Measurements from ENCODE around the gene NGF.
"Not testable (repeated sequence)": the region's sequence is repeated elsewhere in the genome, so short reads cannot be mapped to it uniquely, and the experiment has no call there.

NGF gene

GRCh38 chr1:115337633-115338456, at the start of gene NGF:
NGF (minus strand) TSS chr1:115338249; CDS start chr1:115286795, 51,454 bp downstream.
- DNase-seq: no peak

- not testable (repeated sequence) for DNase-seq
Observed at GRCh38 chr1:115383455-115383854, 45.4 kb upstream of the NGF start.

- no peak for DNase-seq
Observed at GRCh38 chr1:115379943-115380342, 41.9 kb upstream of the NGF start.

- no peak for DNase-seq
Observed at GRCh38 chr1:115377411-115377810, 39.4 kb upstream of the NGF start.

GRCh38 chr1:115374598-115374997, 36.5 kb upstream of the NGF start:
- no peak for DNase-seq

- DNase-seq: no peak
Observed at GRCh38 chr1:115373305-115373704, 35.3 kb upstream of the NGF start.

- DNase-seq: no peak
Observed at GRCh38 chr1:115365738-115366137, 27.7 kb upstream of the NGF start.

- no peak for DNase-seq
Observed at GRCh38 chr1:115364780-115365155, 26.7 kb upstream of the NGF start.

- DNase-seq: no peak
Observed at GRCh38 chr1:115364046-115364779, 26.2 kb upstream of the NGF start.

GRCh38 chr1:115363171-115363570, 25.1 kb upstream of the NGF start:
- DNase-seq: no peak

- DNase-seq: not testable (repeated sequence)
Observed at GRCh38 chr1:115360505-115361129, 22.6 kb upstream of the NGF start.

- DNase-seq: not testable (repeated sequence)
Observed at GRCh38 chr1:115359787-115360452, 21.9 kb upstream of the NGF start.

- no peak for DNase-seq
Observed at GRCh38 chr1:115356356-115356755, 18.3 kb upstream of the NGF start.

GRCh38 chr1:115355069-115355468, 17.0 kb upstream of the NGF start:
- no peak for DNase-seq

GRCh38 chr1:115351143-115351542, 13.1 kb upstream of the NGF start:
- DNase-seq: no peak

- no peak for DNase-seq
Observed at GRCh38 chr1:115348636-115349035, 10.6 kb upstream of the NGF start.

GRCh38 chr1:115347282-115347681, 9.2 kb upstream of the NGF start:
- no peak for DNase-seq

- DNase-seq: no peak
Observed at GRCh38 chr1:115343200-115343737, 5.2 kb upstream of the NGF start.

GRCh38 chr1:115341948-115342347, 3.9 kb upstream of the NGF start:
- no peak for DNase-seq

- DNase-seq: no peak
Observed at GRCh38 chr1:115340879-115341278, 2.8 kb upstream of the NGF start.

GRCh38 chr1:115338457-115338820, 390 bp upstream of the NGF start:
- DNase-seq: no peak

GRCh38 chr1:115337276-115337632, 795 bp downstream of the NGF start:
- DNase-seq: no peak

GRCh38 chr1:115336741-115337140, 1.3 kb downstream of the NGF start:
- no peak for DNase-seq
